ENCODE measurements around the gene FBXO31. TPM values are rescaled to one million over a fixed set of nuclear protein-coding genes. Genes with fewer than 3 reads are reported as not detected.

Gene FBXO31
- total and polyA plus RNA-seq, 2 of the 13 experiments (the other 11 are each of a cell fraction or from before 2014, with no cell fraction given) = 92.4 to 101 TPM

DNA sequence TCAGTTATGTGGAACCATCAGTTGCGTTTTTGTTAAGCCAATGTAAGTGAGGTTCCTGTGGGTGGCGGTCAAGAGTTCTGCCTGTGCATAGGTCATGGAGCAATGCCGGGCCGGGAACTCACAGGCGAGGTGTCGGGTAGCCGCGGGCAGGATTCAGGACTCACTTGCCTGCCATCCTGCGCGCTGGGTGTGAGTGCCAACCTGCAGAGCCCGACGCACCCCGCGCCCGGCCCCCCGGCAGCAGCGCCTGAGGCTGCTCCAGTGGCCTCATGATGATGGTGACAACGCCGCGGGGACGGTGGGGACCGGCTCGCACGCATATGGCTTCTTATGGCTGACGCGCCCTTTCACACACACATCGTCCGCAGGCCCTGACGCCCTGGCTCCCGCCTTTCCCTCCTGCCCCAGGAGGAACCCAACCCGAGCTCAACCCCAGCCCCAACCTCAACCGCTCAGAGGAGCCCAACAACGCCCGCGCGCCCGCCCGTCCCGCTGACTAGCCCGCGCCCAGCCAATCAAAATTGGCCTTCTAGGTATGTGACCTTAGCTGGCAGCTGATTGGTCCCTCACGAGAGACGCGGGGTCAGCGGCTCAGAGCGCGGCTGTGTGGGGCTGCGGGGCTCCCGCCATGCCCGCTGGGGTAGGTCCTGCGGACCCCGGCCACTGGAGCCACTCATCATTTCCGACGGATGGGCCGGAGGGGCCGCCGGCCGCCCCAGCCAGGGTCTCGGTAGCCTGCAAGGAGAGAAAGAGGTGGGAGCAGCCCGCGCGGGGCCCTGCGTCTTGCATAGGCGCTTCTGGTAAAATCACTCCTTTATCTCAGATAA is 66.4 kb downstream of the FBXO31 start, which contains the start of gene C16orf95 (continued):
- TF ChIP-seq, protein P1, sequence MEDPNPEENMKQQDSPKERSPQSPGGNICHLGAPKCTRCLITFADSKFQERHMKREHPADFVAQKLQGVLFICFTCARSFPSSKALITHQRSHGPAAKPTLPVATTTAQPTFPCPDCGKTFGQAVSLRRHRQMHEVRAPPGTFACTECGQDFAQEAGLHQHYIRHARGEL (CRISPR knock-in tag; IDR thresholded peaks at IDR 0.05) = no peak
- TF ChIP-seq KDM5B (CRISPR knock-in tag; IDR thresholded peaks at IDR 0.05; ENCODE audit: borderline replicate concordance) (peak; percentile 92), ZNF839 (CRISPR knock-in tag; IDR thresholded peaks at IDR 0.05; ENCODE audit: borderline replicate concordance) (no peak; the same call in 1 of the 2 replicates), KLF12 (CRISPR knock-in tag; IDR thresholded peaks at IDR 0.05; ENCODE audit: borderline replicate concordance) (no peak), CAMTA2 (CRISPR knock-in tag; IDR thresholded peaks at IDR 0.05; ENCODE audit: borderline replicate concordance) (peak; percentile 32; the same call in 1 of the 2 replicates), ETV6 (CRISPR knock-in tag; conservative IDR thresholded peaks at IDR 0.05) (peak; percentile 56; the same call in 1 of the 2 replicates), NAIF1 (CRISPR knock-in tag; IDR thresholded peaks at IDR 0.05; ENCODE audit: borderline replicate concordance) (peak; percentile 87), ZNF766 (CRISPR knock-in tag; IDR thresholded peaks at IDR 0.05; ENCODE audit: borderline replicate concordance) (peak; percentile 84; the same call in 1 of the 2 replicates), ZKSCAN5 (CRISPR knock-in tag; IDR thresholded peaks at IDR 0.05) (no peak), MYC (CRISPR knock-in tag; IDR thresholded peaks at IDR 0.05; ENCODE audit: borderline replicate concordance) (peak; percentile 78), SRY (CRISPR knock-in tag; IDR thresholded peaks at IDR 0.05) (peak; percentile 92)
- TF ChIP-seq, protein P2, sequence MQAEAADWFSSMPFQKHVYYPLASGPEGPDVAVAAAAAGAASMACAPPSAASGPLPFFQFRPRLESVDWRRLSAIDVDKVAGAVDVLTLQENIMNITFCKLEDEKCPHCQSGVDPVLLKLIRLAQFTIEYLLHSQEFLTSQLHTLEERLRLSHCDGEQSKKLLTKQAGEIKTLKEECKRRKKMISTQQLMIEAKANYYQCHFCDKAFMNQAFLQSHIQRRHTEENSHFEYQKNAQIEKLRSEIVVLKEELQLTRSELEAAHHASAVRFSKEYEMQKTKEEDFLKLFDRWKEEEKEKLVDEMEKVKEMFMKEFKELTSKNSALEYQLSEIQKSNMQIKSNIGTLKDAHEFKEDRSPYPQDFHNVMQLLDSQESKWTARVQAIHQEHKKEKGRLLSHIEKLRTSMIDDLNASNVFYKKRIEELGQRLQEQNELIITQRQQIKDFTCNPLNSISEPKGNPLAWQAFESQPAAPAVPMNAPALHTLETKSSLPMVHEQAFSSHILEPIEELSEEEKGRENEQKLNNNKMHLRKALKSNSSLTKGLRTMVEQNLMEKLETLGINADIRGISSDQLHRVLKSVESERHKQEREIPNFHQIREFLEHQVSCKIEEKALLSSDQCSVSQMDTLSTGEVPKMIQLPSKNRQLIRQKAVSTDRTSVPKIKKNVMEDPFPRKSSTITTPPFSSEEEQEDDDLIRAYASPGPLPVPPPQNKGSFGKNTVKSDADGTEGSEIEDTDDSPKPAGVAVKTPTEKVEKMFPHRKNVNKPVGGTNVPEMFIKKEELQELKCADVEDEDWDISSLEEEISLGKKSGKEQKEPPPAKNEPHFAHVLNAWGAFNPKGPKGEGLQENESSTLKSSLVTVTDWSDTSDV (CRISPR knock-in tag; IDR thresholded peaks at IDR 0.05) = 0 out of 2 replicates have a peak, but pooled peaks have one; percentile 25
- TF ChIP-seq, protein P3, sequence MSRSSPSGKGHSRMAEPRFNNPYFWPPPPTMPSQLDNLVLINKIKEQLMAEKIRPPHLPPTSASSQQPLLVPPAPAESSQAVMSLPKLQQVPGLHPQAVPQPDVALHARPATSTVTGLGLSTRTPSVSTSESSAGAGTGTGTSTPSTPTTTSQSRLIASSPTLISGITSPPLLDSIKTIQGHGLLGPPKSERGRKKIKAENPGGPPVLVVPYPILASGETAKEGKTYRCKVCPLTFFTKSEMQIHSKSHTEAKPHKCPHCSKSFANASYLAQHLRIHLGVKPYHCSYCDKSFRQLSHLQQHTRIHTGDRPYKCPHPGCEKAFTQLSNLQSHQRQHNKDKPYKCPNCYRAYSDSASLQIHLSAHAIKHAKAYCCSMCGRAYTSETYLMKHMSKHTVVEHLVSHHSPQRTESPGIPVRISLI (CRISPR knock-in tag; IDR thresholded peaks at IDR 0.05; ENCODE audit: borderline replicate concordance) = peak; percentile 55; the same call in 1 of the 2 replicates
- TF ChIP-seq, protein P4, sequence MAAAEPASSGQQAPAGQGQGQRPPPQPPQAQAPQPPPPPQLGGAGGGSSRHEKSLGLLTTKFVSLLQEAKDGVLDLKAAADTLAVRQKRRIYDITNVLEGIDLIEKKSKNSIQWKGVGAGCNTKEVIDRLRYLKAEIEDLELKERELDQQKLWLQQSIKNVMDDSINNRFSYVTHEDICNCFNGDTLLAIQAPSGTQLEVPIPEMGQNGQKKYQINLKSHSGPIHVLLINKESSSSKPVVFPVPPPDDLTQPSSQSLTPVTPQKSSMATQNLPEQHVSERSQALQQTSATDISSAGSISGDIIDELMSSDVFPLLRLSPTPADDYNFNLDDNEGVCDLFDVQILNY (CRISPR knock-in tag; conservative IDR thresholded peaks at IDR 0.05) = peak; percentile 89
- TF ChIP-seq, protein P5, sequence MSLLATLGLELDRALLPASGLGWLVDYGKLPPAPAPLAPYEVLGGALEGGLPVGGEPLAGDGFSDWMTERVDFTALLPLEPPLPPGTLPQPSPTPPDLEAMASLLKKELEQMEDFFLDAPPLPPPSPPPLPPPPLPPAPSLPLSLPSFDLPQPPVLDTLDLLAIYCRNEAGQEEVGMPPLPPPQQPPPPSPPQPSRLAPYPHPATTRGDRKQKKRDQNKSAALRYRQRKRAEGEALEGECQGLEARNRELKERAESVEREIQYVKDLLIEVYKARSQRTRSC (CRISPR knock-in tag; IDR thresholded peaks at IDR 0.05; ENCODE audit: low read depth) = peak; percentile 35; the same call in 1 of the 2 replicates
- TF ChIP-seq, protein P6, sequence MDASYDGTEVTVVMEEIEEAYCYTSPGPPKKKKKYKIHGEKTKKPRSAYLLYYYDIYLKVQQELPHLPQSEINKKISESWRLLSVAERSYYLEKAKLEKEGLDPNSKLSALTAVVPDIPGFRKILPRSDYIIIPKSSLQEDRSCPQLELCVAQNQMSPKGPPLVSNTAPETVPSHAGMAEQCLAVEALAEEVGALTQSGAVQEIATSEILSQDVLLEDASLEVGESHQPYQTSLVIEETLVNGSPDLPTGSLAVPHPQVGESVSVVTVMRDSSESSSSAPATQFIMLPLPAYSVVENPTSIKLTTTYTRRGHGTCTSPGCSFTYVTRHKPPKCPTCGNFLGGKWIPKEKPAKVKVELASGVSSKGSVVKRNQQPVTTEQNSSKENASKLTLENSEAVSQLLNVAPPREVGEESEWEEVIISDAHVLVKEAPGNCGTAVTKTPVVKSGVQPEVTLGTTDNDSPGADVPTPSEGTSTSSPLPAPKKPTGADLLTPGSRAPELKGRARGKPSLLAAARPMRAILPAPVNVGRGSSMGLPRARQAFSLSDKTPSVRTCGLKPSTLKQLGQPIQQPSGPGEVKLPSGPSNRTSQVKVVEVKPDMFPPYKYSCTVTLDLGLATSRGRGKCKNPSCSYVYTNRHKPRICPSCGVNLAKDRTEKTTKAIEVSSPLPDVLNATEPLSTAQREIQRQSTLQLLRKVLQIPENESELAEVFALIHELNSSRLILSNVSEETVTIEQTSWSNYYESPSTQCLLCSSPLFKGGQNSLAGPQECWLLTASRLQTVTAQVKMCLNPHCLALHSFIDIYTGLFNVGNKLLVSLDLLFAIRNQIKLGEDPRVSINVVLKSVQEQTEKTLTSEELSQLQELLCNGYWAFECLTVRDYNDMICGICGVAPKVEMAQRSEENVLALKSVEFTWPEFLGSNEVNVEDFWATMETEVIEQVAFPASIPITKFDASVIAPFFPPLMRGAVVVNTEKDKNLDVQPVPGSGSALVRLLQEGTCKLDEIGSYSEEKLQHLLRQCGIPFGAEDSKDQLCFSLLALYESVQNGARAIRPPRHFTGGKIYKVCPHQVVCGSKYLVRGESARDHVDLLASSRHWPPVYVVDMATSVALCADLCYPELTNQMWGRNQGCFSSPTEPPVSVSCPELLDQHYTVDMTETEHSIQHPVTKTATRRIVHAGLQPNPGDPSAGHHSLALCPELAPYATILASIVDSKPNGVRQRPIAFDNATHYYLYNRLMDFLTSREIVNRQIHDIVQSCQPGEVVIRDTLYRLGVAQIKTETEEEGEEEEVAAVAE (CRISPR knock-in tag; IDR thresholded peaks at IDR 0.05; ENCODE audit: borderline replicate concordance) = peak; percentile 100

All from HepG2 (cell line).